A549 (cell line): ENCODE results near the gene RPL41.

Experiments used
- MAX ChIP-seq: IDR thresholded peaks from 2 replicates; pipeline ENCODE4 v1.6.1; 2012
- TF ChIP-seq, protein P1 (sequence below): fragments of >200 bp; sonication (Bioruptor Twin); formaldehyde crosslinking; IDR thresholded peaks from 3 replicates; pipeline ENCODE4 v1.5.1; 2016

DNA sequence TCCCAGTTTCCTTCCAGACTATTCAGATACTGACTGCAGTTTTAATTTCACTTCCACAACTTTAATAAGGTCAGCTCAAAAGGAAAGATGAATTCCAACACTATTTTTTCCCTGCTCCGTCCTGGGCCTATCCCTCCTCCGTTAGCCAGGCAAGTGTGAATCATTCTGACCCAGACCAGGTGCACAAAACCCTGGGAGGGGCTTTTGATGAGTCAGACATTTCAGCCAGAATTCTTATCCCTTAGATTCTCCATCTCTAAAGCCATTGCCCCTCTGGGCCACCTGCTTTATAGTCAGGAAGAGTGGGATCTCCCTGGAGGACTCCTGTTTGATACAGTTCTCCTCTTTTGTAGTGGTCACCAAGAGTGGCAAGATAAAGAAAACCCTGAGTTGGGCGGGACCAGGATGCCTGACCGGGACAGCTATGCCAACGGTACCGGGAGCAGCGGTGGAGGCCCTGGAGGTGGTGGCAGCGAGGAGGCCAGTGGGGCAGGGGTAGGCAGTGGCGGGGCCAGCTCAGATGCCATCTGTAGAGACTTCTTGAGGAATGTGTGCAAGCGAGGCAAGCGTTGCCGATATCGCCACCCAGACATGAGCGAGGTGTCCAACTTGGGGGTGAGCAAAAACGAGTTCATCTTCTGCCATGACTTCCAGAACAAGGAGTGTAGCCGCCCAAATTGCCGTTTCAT, 3.9 kb downstream of the RPL41 start:
- TF ChIP-seq MAX: no peak
- TF ChIP-seq, protein P1, sequence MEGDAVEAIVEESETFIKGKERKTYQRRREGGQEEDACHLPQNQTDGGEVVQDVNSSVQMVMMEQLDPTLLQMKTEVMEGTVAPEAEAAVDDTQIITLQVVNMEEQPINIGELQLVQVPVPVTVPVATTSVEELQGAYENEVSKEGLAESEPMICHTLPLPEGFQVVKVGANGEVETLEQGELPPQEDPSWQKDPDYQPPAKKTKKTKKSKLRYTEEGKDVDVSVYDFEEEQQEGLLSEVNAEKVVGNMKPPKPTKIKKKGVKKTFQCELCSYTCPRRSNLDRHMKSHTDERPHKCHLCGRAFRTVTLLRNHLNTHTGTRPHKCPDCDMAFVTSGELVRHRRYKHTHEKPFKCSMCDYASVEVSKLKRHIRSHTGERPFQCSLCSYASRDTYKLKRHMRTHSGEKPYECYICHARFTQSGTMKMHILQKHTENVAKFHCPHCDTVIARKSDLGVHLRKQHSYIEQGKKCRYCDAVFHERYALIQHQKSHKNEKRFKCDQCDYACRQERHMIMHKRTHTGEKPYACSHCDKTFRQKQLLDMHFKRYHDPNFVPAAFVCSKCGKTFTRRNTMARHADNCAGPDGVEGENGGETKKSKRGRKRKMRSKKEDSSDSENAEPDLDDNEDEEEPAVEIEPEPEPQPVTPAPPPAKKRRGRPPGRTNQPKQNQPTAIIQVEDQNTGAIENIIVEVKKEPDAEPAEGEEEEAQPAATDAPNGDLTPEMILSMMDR: no peak
